OCI-LY1 (cell line): Measurements from ENCODE around the gene FRMD3.

Source experiments
- CTCF ChIP-seq: fragments of 200-600 bp; sonication (generic), shearing (Covaris generic); IDR thresholded peaks from 2 replicates; pipeline ENCODE4 v1.5.1; 2017; ENCODE audit warnings: mild to moderate bottlenecking, antibody characterized with exemption, low read length, moderate library complexity, mixed read lengths
- EZH2 ChIP-seq: fragments of 200-600 bp; sonication (generic), shearing (Covaris generic); IDR thresholded peaks from 2 replicates; pipeline ENCODE4 v1.8.0; 2017; ENCODE audit warnings: borderline replicate concordance, mixed run types, mild to moderate bottlenecking, antibody characterized with exemption, low read length, moderate library complexity, mixed read lengths

GRCh38 chr9:83537331-83538171 is 650 bp downstream of the FRMD3 start:
- TF ChIP-seq CTCF (no peak), EZH2 (no peak)
